ENCODE results near the gene FOXJ1.

GRCh38 chr17:76088041-76088867 is 52.8 kb downstream of the FOXJ1 start:
- no peak for TF ChIP-seq CTCF (IDR thresholded peaks at IDR 0.05)
- no peak for TF ChIP-seq POLR2A (IDR thresholded peaks at IDR 0.05)

Measured in thyroid gland (tissue), 4 donors.